NCI-H2029 treated with DMSO at 0.1 percent for 48 hours (cell line): ENCODE results near the gene IL2.

Experiments used
- DNase-seq: peaks from one replicate; lab custom pipeline; 2025; lab: John Stamatoyannopoulos, UW

IL2 gene

DNA sequence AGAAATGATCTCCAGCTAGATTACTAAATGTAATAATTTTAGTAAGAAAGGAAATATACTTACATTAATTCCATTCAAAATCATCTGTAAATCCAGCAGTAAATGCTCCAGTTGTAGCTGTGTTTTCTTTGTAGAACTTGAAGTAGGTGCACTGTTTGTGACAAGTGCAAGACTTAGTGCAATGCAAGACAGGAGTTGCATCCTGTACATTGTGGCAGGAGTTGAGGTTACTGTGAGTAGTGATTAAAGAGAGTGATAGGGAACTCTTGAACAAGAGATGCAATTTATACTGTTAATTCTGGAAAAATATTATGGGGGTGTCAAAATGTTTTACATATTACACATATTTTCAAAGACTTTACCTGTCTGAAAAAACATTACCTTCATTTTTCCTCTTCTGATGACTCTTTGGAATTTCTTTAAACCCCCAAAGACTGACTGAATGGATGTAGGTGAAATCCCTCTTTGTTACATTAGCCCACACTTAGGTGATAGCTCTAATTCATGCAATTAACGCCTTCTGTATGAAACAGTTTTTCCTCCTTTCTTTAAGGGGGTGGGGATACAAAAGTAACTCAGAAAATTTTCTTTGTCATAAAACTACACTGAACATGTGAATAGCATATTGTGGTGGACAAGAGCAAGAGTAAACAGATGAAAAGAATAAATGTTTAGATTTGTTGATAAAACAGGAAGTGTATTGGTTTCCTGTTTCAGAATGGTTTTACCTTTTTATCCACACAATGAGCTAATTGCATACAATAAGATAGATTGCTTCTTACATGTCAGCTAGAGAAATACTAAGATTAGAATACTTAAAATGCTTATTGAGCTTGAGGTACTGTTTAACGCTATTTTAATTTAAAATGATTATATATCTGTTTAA, at the start of gene IL2:
TSS of gene IL2 (minus strand) at position 495 of the 886 bp plus-strand sequence. CDS start at position 210, 285 bp downstream.
- DNase-seq, result no peak

DNA sequence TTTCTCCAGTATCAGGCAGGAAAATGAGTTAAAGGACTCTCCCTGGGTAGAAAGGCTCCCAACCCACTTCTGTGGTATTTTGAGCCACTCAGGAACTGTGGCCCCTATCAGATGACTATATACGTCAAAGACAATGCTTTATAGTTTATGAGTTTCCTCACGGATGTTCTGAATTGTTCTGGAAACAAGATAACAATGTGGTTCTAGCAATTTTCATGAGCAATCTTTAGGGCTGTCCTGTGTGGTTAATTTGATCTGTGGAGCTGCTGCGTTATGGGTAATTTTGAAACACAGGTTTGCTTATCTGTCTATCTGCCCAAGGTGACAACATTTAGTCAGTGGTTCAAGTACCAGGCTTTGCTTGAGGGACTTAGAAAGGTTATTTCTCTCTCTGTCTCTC, 46.7 kb upstream of the IL2 start:
- no peak for DNase-seq

DNA sequence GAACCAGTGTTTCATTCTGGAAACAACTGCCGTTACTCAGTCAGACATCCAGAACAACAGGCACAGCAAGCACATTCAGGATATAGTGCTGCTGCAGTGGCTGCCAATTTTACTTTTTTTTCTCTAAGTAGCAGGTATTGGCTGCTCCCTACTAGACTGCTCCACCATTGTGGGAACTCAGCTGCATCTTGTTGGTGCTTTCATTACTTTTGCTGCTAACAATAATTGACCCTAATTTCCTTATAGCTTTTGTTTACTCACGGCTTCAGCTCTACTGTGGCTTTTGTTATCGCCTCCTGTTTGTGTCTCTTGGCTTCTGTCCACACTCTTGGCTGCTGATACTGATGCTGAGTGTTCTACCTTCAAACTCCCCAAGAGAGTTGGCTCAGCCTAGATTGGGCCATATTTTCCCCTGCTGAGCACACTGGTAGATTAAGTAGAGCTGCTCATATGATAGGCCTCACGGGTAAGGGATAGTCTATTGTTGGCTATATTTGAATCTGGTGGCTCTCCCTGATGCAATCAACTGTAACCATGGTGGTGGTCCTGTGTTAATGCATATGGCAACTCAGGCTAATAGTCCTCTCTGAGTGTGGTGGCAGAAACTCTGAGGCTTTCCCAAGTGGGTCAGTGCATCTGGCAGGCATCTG, 44.5 kb upstream of the IL2 start:
- DNase-seq, result peak; percentile 59

DNA sequence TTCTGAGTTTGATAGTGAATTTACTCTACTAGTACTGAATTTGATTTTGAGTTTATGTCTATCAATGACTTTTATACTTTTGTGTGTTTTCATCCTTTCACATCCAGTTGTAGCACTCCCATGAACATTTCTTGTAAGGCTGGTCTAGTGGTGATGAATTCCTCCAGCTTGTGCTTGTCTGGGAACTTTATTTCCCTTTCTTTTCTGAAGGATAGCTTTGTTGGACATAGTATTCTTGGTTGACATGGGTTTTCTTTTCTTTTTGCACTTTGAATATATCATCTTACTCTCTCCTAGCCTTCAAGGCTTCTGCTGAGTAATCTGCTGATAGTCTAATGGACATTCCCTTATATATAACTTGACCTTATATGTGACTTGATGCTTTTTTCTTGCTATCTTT, 32.5 kb upstream of the IL2 start:
- no peak for DNase-seq

DNA sequence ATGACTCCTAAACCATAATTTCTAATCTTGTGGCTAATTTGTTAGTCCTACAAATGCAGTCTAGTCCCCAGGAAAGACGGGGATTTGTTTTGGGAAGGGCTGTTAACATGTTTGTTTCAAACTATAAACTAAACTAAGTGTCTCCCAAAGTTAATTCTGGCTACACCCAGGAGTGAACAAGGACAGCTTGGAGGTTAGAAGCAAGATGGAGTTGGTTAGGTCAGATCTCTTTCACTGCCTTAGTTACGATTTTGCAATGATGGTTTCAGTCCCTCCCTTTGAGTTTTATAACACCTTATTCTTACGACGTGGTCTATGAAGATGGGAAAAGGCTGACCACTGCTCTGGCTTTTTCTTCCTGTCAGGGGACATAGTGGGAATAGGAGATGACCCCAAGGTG, 27.0 kb upstream of the IL2 start:
- DNase-seq, result no peak

DNA sequence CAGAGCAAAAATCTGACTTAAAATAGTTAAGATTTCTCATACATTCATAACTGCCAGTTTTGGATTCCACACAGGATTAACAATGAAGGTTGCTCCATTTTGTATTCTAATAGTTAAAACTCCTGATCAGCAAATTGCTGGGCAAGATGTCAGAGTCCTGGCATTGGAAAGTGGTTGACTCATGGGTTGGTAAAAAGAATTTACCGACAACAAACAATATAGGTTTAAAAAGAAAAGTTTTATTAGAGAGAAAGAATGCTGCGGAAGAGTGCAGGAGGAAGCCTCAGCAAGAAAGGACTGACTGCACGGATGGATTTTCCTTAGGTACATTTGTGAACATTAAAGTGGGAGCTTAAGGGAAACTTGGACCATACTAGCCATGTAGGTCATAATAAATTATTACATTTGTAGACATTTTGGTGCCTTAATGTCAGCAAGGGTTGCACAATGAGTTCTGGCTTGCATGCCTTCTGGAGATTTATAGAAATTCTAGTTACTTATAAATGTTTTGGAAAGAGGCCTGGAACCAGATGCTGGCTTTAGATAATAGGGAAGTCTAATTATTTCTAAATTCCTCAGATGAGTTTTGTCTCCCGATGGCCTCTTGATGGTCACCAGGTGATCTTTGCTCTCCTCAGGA, 25.4 kb upstream of the IL2 start:
- DNase-seq, result no peak

DNA sequence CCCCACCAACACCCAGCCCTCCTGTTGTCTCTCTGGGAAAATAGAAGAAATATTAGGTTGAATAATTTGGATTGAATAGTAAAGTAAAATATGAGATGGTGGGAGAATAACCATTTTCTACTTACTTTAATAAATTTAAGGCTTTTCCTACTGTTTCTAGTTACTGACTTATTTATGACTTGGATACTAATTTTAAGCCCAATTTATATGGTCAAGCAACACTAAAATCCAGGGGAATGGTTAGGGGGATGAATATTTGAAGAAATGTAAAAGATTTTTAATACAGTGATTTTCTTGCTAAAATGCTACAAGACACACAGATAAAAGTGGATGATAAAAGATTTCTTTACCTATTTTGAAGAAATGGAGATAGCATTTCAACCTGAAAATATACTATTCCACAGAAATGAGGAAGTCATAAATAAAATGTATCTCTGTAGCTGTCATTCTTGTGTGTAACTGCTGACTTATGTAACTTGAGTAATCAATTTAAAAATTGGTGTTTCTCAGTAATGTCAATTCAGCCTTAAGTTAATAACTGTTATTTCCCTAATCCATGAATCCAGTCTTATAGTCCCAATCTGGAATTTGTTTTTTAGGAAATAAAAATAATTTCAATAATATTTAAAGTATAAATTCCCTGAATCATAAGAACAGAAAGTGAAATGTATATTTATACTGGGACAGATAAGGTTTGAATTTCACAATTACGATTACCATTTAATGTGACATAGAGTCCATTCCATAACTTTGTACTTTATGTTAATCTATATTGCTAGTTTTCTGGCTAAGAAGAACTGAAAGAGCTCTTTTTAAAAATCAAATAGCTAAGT, 24.3 kb upstream of the IL2 start:
- DNase-seq, result no peak

DNA sequence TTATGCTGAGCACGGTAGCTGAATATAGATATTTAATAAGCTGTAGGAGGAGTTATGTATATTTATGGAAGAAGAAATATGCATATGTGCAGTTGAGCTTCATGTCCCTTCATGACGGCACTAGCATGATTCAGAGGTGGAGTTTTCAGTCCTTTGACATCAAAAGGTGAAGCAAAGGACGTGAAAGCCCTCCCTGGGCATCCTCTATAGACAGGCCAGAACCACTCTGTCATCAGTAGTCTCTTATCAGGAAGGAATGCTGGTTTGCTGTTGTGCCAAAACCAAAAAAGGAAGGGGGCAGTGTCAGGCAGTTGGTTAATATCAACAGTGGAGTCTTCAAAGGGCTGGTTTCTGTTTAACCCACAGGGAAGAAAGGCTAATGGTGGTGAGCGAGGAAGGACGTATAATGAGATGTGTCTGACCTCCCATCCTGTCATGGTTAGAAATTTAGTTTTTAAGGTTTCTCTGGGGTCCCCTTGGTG, 23.5 kb upstream of the IL2 start:
- no peak for DNase-seq

DNA sequence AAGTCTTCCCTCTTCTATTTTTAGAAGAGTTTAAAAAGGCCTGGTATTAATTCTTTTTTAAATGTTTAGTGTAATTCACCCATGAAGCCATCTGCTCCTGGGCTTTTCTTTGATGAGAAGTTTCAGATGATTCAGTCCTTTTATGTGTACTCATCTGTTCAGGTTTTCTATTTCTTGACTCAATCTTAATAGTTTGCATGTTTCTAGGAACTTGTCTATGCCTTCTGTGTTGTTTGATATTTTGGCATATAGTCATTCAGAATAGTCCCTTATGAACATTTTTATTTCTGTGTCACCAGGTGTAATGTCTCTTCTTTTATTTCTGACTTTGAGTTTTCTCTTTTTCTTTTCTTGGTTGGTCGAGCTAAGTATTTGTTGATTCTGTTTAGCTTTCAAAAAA, 20.2 kb upstream of the IL2 start:
- no peak for DNase-seq

DNA sequence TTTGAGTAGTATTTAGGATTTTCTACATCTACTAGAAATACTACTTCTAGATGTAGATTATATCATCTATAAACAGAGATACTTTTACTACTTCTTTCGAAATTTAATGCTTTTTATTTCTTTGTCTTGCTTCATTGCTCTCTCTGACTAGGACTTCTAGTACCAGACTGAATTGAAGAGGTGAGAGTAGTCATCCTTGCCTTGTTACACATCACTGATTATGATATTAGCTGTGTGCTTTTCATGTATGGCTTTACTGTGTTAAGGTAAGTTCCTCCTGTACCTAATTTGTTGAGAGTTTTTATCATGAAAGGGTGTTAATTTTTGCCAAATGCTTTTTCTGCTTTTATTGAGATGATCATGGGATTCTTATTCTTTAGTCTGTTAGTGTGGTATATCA, 19.6 kb upstream of the IL2 start:
- DNase-seq, result no peak

DNA sequence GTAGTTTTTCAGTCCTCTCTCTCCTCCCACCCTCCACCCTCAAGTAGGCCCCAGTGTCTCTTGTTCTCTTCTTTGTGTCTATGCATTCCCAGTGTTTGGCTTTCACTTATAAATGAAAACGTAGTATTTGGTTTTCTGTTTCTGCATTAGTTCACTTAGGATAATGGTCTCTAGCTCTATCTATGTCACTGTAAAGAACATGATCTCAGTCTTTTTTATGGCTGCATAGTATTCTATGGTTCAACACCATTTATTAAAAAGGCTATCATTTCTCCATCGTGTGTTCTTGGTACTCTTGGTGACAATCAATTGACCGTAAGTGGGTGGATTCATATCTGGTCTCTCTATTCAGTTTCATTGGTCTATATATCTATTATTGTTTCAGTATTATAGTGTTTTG, 18.7 kb upstream of the IL2 start:
- no peak for DNase-seq

DNA sequence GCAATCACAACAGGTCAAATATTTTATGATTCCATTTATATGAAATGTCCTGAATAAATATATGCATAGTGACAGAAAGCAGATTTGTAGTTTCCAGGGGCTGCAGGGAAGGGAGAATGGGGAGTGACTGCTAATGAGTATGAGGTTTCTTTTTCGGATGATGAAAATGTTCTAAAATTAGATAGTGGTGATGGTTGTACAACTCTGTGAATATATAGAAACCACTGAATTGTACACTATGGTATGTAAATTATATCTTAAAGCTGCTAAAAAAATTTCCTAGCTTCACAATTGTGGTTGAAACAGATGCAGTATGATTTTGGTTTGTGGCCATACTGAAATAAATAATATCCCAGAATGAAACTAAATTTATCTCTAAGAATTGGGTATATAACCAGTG, 12.9 kb upstream of the IL2 start:
- DNase-seq, result no peak

DNA sequence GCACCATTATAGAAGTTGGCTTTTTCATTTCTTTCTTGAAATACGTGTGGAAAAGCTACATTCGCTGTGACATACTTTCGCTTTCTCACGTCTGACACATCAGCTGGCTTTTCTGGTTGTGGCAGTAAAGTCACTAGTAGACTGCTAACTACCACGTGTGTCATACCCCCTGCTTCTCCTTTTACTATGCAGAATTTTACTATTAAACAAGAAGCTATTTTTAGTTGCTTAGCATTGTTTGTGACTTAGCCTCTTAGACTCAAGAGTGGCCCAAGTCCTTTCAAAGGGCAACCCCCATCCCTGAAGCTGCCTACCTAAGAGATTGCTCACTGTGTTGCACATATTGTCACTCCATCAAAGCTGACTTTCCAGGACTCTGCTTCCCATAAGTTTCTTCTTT, 2.1 kb upstream of the IL2 start:
- no peak for DNase-seq

DNA sequence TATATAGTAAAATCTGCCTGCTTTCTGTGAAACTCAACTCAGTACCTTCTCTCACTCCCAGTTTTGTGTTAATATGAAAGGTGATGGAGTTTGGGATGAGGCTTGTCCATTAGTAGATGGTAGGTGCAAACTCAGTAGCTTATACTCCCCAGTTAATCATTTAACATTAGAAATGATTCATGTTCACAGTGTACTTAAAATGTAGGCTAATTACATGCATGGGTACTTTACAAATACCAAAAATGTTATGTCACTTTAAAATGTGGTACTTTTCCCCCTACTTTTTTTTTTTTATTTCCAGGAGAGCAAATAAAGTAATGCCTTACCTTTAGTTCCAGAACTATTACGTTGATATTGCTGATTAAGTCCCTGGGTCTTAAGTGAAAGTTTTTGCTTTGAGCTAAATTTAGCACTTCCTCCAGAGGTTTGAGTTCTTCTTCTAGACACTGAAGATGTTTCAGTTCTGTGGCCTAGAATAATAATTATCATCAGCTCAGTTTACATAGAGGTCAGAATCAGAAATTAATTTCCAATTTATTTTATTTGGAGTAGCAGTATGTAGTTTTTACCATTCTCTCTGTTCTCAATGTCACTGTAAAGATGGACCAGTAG, 3.0 kb downstream of the IL2 start:
- no peak for DNase-seq

DNA sequence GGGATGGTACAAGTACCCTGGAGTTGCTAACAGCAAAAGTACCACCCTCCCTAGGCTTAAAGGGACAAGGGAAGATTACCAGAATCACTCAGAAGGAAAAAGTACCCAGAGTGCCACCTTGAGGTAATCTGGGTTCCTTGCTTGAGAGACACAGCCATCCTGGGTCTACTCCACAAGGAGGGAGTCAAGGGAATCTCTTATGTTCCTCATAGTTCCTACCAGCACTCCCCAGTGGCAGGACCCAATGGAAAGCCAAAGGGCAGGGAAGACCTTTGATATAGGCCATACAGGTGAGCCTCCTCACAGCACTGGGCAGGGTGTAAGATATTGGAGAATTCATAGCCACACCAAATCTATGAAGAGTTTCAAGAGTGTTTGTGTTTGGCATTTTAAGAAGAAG, 5.7 kb downstream of the IL2 start:
- no peak for DNase-seq

DNA sequence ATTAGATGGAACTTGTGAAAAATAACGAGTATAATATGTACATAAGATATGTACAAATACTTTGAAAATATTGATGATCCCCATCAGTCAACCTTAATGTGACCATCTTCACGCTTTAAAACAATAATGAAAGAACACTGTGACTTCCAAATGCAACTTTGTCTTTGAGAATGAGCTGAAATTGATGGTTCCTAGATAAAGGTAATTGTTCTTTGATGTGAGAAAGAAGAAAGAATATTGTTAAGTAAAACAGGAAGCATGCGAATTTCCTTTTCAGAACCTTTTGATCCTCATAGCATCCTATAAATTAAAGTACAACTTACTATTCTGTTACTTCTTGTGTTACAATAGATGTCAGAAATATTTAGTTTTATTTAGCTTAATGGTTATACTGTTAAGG, 22.2 kb downstream of the IL2 start:
- no peak for DNase-seq

DNA sequence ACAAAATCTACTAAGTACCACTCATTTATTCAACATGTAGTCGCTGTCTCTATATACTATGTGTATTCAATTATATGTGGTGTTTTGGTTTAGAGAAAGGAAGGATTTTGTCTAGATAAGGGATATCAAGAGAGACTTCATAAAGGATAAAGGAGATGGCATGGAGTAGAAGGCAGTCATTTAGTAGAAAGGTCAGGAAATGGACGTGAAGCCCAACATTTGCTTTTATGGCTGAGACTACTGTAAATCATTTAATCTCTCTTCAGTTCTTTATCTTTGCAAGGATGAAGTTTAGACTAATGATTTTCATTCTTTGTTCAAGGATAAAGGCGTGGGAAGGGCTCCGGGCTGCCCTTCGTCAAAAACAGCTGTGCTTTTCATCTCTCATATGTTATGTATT, 25.2 kb downstream of the IL2 start:
- no peak for DNase-seq

DNA sequence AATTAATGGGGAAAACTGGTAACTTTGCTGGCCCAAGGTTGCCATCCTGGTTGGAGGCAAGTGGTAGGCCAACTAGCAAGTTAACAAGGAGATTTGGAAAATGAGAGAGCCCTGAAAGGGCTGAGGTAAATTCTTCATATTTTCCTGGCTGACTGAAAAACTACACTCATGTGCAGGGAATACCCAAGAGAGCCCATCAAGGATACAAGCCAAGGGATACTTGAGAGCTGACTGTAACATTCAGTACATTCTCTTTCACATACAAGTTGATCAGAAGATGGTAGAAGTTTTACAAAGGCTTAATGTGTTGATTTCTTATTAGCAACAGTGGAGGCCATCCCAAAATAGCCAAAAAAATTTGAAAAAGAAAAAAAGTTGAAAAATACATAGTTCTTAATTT, 33.3 kb downstream of the IL2 start:
- no peak for DNase-seq

DNA sequence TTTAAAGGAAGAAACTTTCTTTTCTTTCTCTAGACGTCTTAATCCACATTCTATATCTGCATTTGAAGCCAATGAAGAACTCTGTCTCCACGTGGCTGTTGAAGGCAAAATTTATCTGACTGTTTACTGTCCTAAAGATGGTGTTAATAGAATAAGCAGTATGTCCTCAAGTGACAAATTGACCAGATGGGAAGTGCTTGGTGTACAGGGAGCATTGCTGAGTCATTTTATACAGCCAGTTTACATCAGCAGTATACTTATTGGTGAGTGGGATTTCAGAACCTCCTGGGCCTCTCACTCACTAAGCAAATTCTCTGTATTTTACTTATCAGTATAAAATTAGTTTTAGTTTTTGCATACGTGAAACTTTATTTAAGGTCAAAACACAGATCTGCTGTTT, 44.0 kb downstream of the IL2 start:
- no peak for DNase-seq

DNA sequence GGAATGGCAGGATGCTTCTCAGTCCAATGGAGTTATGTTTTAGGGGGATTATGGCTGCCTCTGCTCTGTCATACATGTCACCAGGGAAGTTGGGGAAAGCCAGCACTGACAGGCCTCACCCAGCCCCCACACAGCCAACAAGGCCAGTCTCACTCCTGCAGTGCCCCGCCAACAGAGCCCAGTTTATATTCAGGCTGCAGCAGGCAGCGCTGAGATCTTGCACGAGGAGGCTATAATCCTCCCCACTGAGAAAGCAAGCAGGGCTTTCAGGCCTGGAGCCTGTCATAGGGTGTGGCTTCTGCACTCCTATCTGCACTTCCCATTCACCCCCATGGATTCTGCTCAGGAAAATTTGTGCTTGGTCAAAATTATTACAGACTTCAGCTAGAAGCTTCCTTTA, 52.7 kb downstream of the IL2 start:
- DNase-seq, result no peak
